ENCODE results near the gene CBX6.
"Not testable (repeated sequence)": the region's sequence is repeated elsewhere in the genome, so short reads cannot be mapped to it uniquely, and the experiment has no call there.

The CBX6 gene

GRCh38 chr22:38872172-38872830, at the start of gene CBX6:
TSS of gene CBX6 (minus strand) at chr22:38872216. CDS start at chr22:38872190, 26 bp downstream.
- DNase-seq, result peak; percentile 93

GRCh38 chr22:38921806-38922205, 49.8 kb upstream of the CBX6 start:
- DNase-seq, result no peak

- DNase-seq, result no peak
Observed at GRCh38 chr22:38921120-38921519, 49.1 kb upstream of the CBX6 start.

GRCh38 chr22:38919631-38920190, 47.7 kb upstream of the CBX6 start:
- no peak for DNase-seq

GRCh38 chr22:38911434-38911833, 39.4 kb upstream of the CBX6 start:
- DNase-seq, result no peak

GRCh38 chr22:38907767-38908166, 35.8 kb upstream of the CBX6 start:
- DNase-seq, result no peak

GRCh38 chr22:38906052-38906451, 34.0 kb upstream of the CBX6 start:
- DNase-seq, result no peak

GRCh38 chr22:38904052-38904617, 32.1 kb upstream of the CBX6 start:
- not testable (repeated sequence) for DNase-seq

- DNase-seq, result no peak
Observed at GRCh38 chr22:38901111-38901641, 29.2 kb upstream of the CBX6 start.

GRCh38 chr22:38900677-38901076, 28.7 kb upstream of the CBX6 start:
- DNase-seq, result no peak

GRCh38 chr22:38891256-38891655, 19.2 kb upstream of the CBX6 start:
- DNase-seq, result no peak

- DNase-seq, result no peak
Observed at GRCh38 chr22:38890377-38890776, 18.4 kb upstream of the CBX6 start.

- no peak for DNase-seq
Observed at GRCh38 chr22:38886333-38886732, 14.3 kb upstream of the CBX6 start.

GRCh38 chr22:38882972-38883622, 11.1 kb upstream of the CBX6 start:
- DNase-seq, result no peak

GRCh38 chr22:38881997-38882879, 10.2 kb upstream of the CBX6 start:
- no peak for DNase-seq

GRCh38 chr22:38881464-38881871, 9.5 kb upstream of the CBX6 start:
- no peak for DNase-seq

GRCh38 chr22:38879961-38880360, 7.9 kb upstream of the CBX6 start:
- DNase-seq, result no peak

GRCh38 chr22:38879108-38879729, 7.2 kb upstream of the CBX6 start:
- no peak for DNase-seq

- DNase-seq, result no peak
Observed at GRCh38 chr22:38878001-38878400, 6.0 kb upstream of the CBX6 start.

GRCh38 chr22:38874529-38875222, 2.7 kb upstream of the CBX6 start:
- DNase-seq, result no peak
